Neural progenitor cell (in vitro differentiated cells): Measurements from ENCODE around the gene TRIP13. TPM values are rescaled to one million over a fixed set of nuclear protein-coding genes. Genes with fewer than 3 reads are reported as not detected.

Experiments
- DNase-seq: peaks from one replicate; pipeline ENCODE4 v3.0.0-alpha.2; 2016; ENCODE audit warnings: low spot score
- H2AFZ ChIP-seq: fragments of 200-600 bp; sonication (generic); replicated peaks from 2 replicates; pipeline ENCODE4 v1.6.1; 2016; ENCODE audit warnings: antibody characterized with exemption
- H3F3A ChIP-seq: fragments of 200-600 bp; sonication (generic); 2 replicates; pipeline ENCODE4 v1.6.1; 2016; ENCODE audit warnings: antibody characterized with exemption, low read depth
- H3K27ac ChIP-seq: fragments of 200-600 bp; sonication (generic); 2 replicates; pipeline ENCODE4 v1.5.1; 2016; ENCODE audit warnings: mild to moderate bottlenecking
- H3K27me3 ChIP-seq: fragments of 200-600 bp; sonication (generic); 2 replicates; pipeline ENCODE4 v1.6.1; 2016; ENCODE audit warnings: mild to moderate bottlenecking, moderate library complexity
- H3K36me3 ChIP-seq: fragments of 200-600 bp; sonication (generic); 2 replicates; pipeline ENCODE4 v1.5.1; 2016
- H3K4me1 ChIP-seq: fragments of 200-600 bp; sonication (generic); 2 replicates; pipeline ENCODE4 v1.6.1; 2016; ENCODE audit warnings: mixed run types
- H3K4me2 ChIP-seq: fragments of 200-600 bp; sonication (generic); 2 replicates; pipeline ENCODE4 v1.6.1; 2016
- H3K4me3 ChIP-seq: fragments of 200-600 bp; sonication (generic); 2 replicates; pipeline ENCODE4 v1.5.1; 2016
- H3K79me2 ChIP-seq: fragments of 200-600 bp; sonication (generic); 2 replicates; pipeline ENCODE4 v1.6.1; 2016; ENCODE audit warnings: low read depth
- H3K9ac ChIP-seq: fragments of 200-600 bp; sonication (generic); 2 replicates; pipeline ENCODE4 v1.6.1; 2016
- H3K9me3 ChIP-seq: fragments of 200-600 bp; sonication (generic); 2 replicates; pipeline ENCODE4 v1.5.1; 2016; ENCODE audit warnings: low read depth
- H4K20me1 ChIP-seq: fragments of 200-600 bp; sonication (generic); 2 replicates; pipeline ENCODE4 v1.6.1; 2016; ENCODE audit warnings: low read depth
- H3K27ac Mint-ChIP-seq: 3 replicates; pipeline ENCODE4 v1.8.0; 2021; ENCODE audit warnings: mixed read lengths
- H3K27me3 Mint-ChIP-seq: 2 replicates; pipeline ENCODE4 v1.8.0; 2022; ENCODE audit warnings: low read depth, mild to moderate bottlenecking, inconsistent platforms, moderate library complexity, mixed read lengths; ENCODE audit not compliant: insufficient read depth
- H3K36me3 Mint-ChIP-seq: 3 replicates; pipeline ENCODE4 v1.8.0; 2021; ENCODE audit warnings: mixed read lengths
- H3K4me1 Mint-ChIP-seq: 3 replicates; pipeline ENCODE4 v1.8.0; 2021; ENCODE audit warnings: mixed read lengths
- H3K4me3 Mint-ChIP-seq: 3 replicates; pipeline ENCODE4 v1.8.0; 2021; ENCODE audit warnings: mild to moderate bottlenecking, moderate library complexity, mixed read lengths
- H3K9me3 Mint-ChIP-seq: 3 replicates; pipeline ENCODE4 v1.8.0; 2020; ENCODE audit warnings: mixed read lengths
- CTCF ChIP-seq: fragments of 200-600 bp; sonication (generic); IDR thresholded peaks from 2 replicates; pipeline ENCODE4 v1.5.1; 2017; ENCODE audit warnings: antibody characterized with exemption, mild to moderate bottlenecking
- EZH2 ChIP-seq: fragments of 200-600 bp; sonication (generic); IDR thresholded peaks from 2 replicates; pipeline ENCODE4 v1.6.1; 2017; ENCODE audit warnings: antibody characterized with exemption, mild to moderate bottlenecking, moderate library complexity
- EZH2phosphoT487 ChIP-seq: fragments of 200-600 bp; sonication (generic); IDR thresholded peaks from 2 replicates; pipeline ENCODE4 v1.6.1; 2017; ENCODE audit warnings: antibody characterized with exemption
- total RNA-seq: library from RNA; depleted of rRNA; stranded (reverse); fragments of >200 nt; gene quantifications from 2 replicates; pipeline ENCODE4 v1.2.3, GENCODE V29; 2015; ENCODE audit warnings: low replicate concordance

TRIP13 gene
- total RNA-seq, 1 donor from 2014 or later: 32.3 TPM

- H3K36me3 Mint-ChIP-seq: peaks cover 53% of the 10 kb centered on the region
- no peak for DNase-seq
- peaks cover 8% of the 10 kb centered on the region for H4K20me1 ChIP-seq
These were observed 7.2 kb upstream of the TRIP13 start for GRCh38 chr5:885529-885928.

DNA sequence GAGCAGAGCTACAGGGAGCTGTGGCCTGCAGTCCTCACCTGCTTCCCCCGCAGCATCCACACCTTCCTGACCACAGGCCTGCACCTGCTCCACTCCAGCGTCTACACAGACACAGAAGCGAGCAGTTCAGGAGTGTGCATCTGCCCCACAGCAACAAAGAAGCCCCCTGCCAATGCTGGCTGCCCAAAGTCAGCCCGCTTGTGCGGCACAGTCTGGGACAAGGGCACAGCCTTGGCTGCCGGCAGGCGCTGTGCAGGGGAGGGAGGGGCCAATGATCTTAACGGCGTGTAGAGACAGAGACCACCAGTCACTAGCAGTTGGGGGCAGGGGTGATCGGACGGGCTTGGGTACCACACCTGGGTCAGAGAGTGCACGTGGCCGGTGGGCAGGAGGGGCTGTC, 6.6 kb upstream of the TRIP13 start:
- H3K9me3 Mint-ChIP-seq: no peaks in the 10 kb centered on the region
- Histone ChIP-seq H3K27ac (no peak overlapping the region), H3K79me2 (peaks cover 54% of the 10 kb centered on the region), H2AFZ (no peak overlapping the region), H3K36me3 (peaks cover 10% of the 10 kb centered on the region), H4K20me1 (peaks cover 8% of the 10 kb centered on the region), H3K27me3 (no peaks in the 10 kb centered on the region), H3F3A (peaks cover 4% of the 10 kb centered on the region), H3K4me2 (no peak overlapping the region), H3K4me3 (no peak overlapping the region), H3K9ac (no peak overlapping the region), H3K4me1 (peaks cover 2% of the 10 kb centered on the region), H3K9me3 (no peaks in the 10 kb centered on the region)
- peaks cover 53% of the 10 kb centered on the region for H3K36me3 Mint-ChIP-seq
- no peak for DNase-seq
- H3K4me3 Mint-ChIP-seq: no peak overlapping the region
- TF ChIP-seq CTCF (no peak), EZH2 (no peak), EZH2phosphoT487 (no peak)
- peaks cover 2% of the 10 kb centered on the region for H3K4me1 Mint-ChIP-seq
- no peak overlapping the region for H3K27ac Mint-ChIP-seq
- H3K27me3 Mint-ChIP-seq: peaks cover 2% of the 10 kb centered on the region

More at GRCh38 chr5:885529-885928, 7.2 kb upstream of the TRIP13 start:
- no peaks in the 10 kb centered on the region for H3K27me3 ChIP-seq
- H3K27ac ChIP-seq: no peak overlapping the region
- TF ChIP-seq EZH2: no peak
- TF ChIP-seq CTCF: no peak
- no peak for TF ChIP-seq EZH2phosphoT487
- peaks cover 10% of the 10 kb centered on the region for H3K36me3 ChIP-seq
- H3K9ac ChIP-seq: no peak overlapping the region
- Mint-ChIP-seq H3K27ac (no peak overlapping the region), H3K9me3 (no peaks in the 10 kb centered on the region), H3K27me3 (peaks cover 2% of the 10 kb centered on the region), H3K4me1 (no peaks in the 10 kb centered on the region), H3K4me3 (no peak overlapping the region)
- no peaks in the 10 kb centered on the region for H3K4me1 ChIP-seq
- no peaks in the 10 kb centered on the region for H3K9me3 ChIP-seq
- no peak overlapping the region for H3K4me2 ChIP-seq
- H3F3A ChIP-seq: peaks cover 4% of the 10 kb centered on the region
- no peak overlapping the region for H3K4me3 ChIP-seq
- no peak overlapping the region for H2AFZ ChIP-seq
- H3K79me2 ChIP-seq: peaks cover 49% of the 10 kb centered on the region

- peaks cover 61% of the 10 kb centered on the region for H3K79me2 ChIP-seq
- H3K27ac Mint-ChIP-seq: no peak overlapping the region
- H3K36me3 Mint-ChIP-seq: peaks cover 53% of the 10 kb centered on the region
These were observed 5.9 kb upstream of the TRIP13 start for GRCh38 chr5:886716-887325.

More at GRCh38 chr5:886716-887325, 5.9 kb upstream of the TRIP13 start:
- H3K36me3 ChIP-seq: peaks cover 10% of the 10 kb centered on the region
- peaks cover 10% of the 10 kb centered on the region for H3K4me1 ChIP-seq
- H4K20me1 ChIP-seq: peaks cover 15% of the 10 kb centered on the region
- no peak overlapping the region for H3K4me3 ChIP-seq
- H3K27ac ChIP-seq: no peak overlapping the region
- no peak overlapping the region for H3K4me2 ChIP-seq
- no peak overlapping the region for H3K4me3 Mint-ChIP-seq
- no peaks in the 10 kb centered on the region for H3K9me3 Mint-ChIP-seq
- no peak overlapping the region for H2AFZ ChIP-seq
- DNase-seq: no peak
- H3K27me3 ChIP-seq: no peaks in the 10 kb centered on the region
- H3F3A ChIP-seq: peaks cover 4% of the 10 kb centered on the region
- H3K9me3 ChIP-seq: no peaks in the 10 kb centered on the region
- TF ChIP-seq CTCF (no peak), EZH2 (no peak), EZH2phosphoT487 (no peak)
- no peak overlapping the region for H3K9ac ChIP-seq
- no peaks in the 10 kb centered on the region for H3K27me3 Mint-ChIP-seq
- H3K4me1 Mint-ChIP-seq: peaks cover 7% of the 10 kb centered on the region
